GM23338 (cell line): ENCODE measurements around the gene IQCF2. TPM values are rescaled to one million over a fixed set of nuclear protein-coding genes. Genes with fewer than 3 reads are reported as not detected.

Source experiments
- ATAC-seq: fragments of 200-7000 bp; cut with Tn5 transposase; 3 replicates; pipeline ENCODE4 v1.9.1; 2020
- DNase-seq: peaks from one replicate; pipeline ENCODE4 v3.0.0-alpha.2; 2015; ENCODE audit warnings: low spot score
- H2AFZ ChIP-seq: fragments of 200-600 bp; sonication (generic); 2 replicates; pipeline ENCODE4 v1.8.0; 2016; ENCODE audit warnings: antibody characterized with exemption, mild to moderate bottlenecking, moderate library complexity
- H3F3A ChIP-seq: fragments of 200-600 bp; sonication (generic); replicated peaks from 2 replicates; pipeline ENCODE4 v1.8.0; 2017; ENCODE audit warnings: antibody characterized with exemption, mixed run types, low read depth
- H3K27ac ChIP-seq: fragments of 200-600 bp; sonication (generic); 2 replicates; pipeline ENCODE4 v1.6.1; 2016; ENCODE audit warnings: low read depth
- H3K27me3 ChIP-seq: fragments of 200-600 bp; sonication (generic); 2 replicates; pipeline ENCODE4 v1.8.0; 2016; ENCODE audit warnings: mild to moderate bottlenecking, mixed run types, moderate library complexity; ENCODE audit not compliant: insufficient read depth
- H3K36me3 ChIP-seq: fragments of 200-600 bp; sonication (generic); 2 replicates; pipeline ENCODE4 v1.8.0; 2016; ENCODE audit warnings: mild to moderate bottlenecking; ENCODE audit not compliant: insufficient read depth
- H3K4me1 ChIP-seq: fragments of 200-600 bp; sonication (generic); 2 replicates; pipeline ENCODE4 v1.8.0; 2016; ENCODE audit warnings: mild to moderate bottlenecking, moderate library complexity; ENCODE audit not compliant: insufficient read depth
- H3K4me2 ChIP-seq: fragments of 200-600 bp; sonication (generic); 2 replicates; pipeline ENCODE4 v1.7.1; 2017; ENCODE audit warnings: mixed run types
- H3K4me3 ChIP-seq: fragments of 200-600 bp; sonication (generic); 2 replicates; pipeline ENCODE4 v1.6.1; 2016; ENCODE audit warnings: mixed run types
- H3K79me2 ChIP-seq: fragments of 200-600 bp; sonication (generic); replicated peaks from 2 replicates; pipeline ENCODE4 v1.8.0; 2017; ENCODE audit warnings: mild to moderate bottlenecking; ENCODE audit not compliant: insufficient read depth
- H3K9me2 ChIP-seq: fragments of 200-600 bp; sonication (generic); 2 replicates; pipeline ENCODE4 v1.8.0; 2017; ENCODE audit not compliant: insufficient read depth
- H4K20me1 ChIP-seq: fragments of 200-600 bp; sonication (generic); replicated peaks from 2 replicates; pipeline ENCODE4 v1.8.0; 2017; ENCODE audit warnings: mild to moderate bottlenecking; ENCODE audit not compliant: insufficient read depth
- H3K27ac Mint-ChIP-seq: 2 replicates; pipeline ENCODE4 v1.8.0; 2020; ENCODE audit warnings: inconsistent platforms, mild to moderate bottlenecking, moderate library complexity, mixed read lengths
- H3K27me3 Mint-ChIP-seq: 3 replicates; pipeline ENCODE4 v1.8.0; 2022; ENCODE audit warnings: low read depth, mild to moderate bottlenecking, moderate library complexity, mixed read lengths, inconsistent platforms; ENCODE audit not compliant: insufficient read depth, poor library complexity
- H3K36me3 Mint-ChIP-seq: 3 replicates; pipeline ENCODE4 v1.8.0; 2021; ENCODE audit warnings: low read depth, mild to moderate bottlenecking, inconsistent platforms, moderate library complexity, mixed read lengths
- H3K4me1 Mint-ChIP-seq: 3 replicates; pipeline ENCODE4 v1.8.0; 2020; ENCODE audit warnings: mild to moderate bottlenecking, inconsistent platforms, mixed read lengths
- H3K4me3 Mint-ChIP-seq: 3 replicates; pipeline ENCODE4 v1.8.0; 2021; ENCODE audit warnings: moderate library complexity, mild to moderate bottlenecking, inconsistent platforms, mixed read lengths
- H3K9me3 Mint-ChIP-seq: 3 replicates; pipeline ENCODE4 v1.8.0; 2020; ENCODE audit warnings: moderate library complexity, mild to moderate bottlenecking, inconsistent platforms, mixed read lengths
- CTCF ChIP-seq, 2 experiments: fragments of 200-600 bp in 1 of 2; sonication (generic) in 1 of 2; conservative IDR thresholded peaks; 2 replicates each; pipeline versions ENCODE4 v1.5.1 to v1.6.1; 2016 to 2017; ENCODE audit warnings: antibody characterized with exemption in 2 of 2, low read depth in 2 of 2, mild to moderate bottlenecking in 2 of 2, moderate library complexity in 1 of 2
- ETS1 ChIP-seq: IDR thresholded peaks from 2 replicates; pipeline ENCODE4 v1.6.1; 2016; ENCODE audit warnings: antibody characterized with exemption
- EZH2 ChIP-seq: fragments of 200-600 bp; sonication (generic); IDR thresholded peaks from one replicate; pipeline ENCODE4 v1.8.0; 2017; ENCODE audit warnings: antibody characterized with exemption, mild to moderate bottlenecking, low read depth; ENCODE audit not compliant: unreplicated experiment
- EZH2phosphoT487 ChIP-seq: fragments of 200-600 bp; sonication (generic); IDR thresholded peaks from one replicate; pipeline ENCODE4 v1.8.1; 2018; ENCODE audit warnings: antibody characterized with exemption; ENCODE audit not compliant: unreplicated experiment
- JUNB ChIP-seq: IDR thresholded peaks from one replicate; pipeline ENCODE4 v1.6.1; 2016; ENCODE audit warnings: antibody characterized with exemption; ENCODE audit not compliant: unreplicated experiment
- NANOG ChIP-seq: IDR thresholded peaks from 2 replicates; pipeline ENCODE4 v1.6.1; 2016; ENCODE audit warnings: antibody characterized with exemption, borderline replicate concordance
- POLR2AphosphoS5 ChIP-seq: IDR thresholded peaks from 2 replicates; pipeline ENCODE4 v1.6.1; 2016; ENCODE audit warnings: antibody characterized with exemption, low read depth
- STAT1 ChIP-seq: IDR thresholded peaks from one replicate; pipeline ENCODE4 v1.6.1; 2016; ENCODE audit warnings: antibody characterized with exemption; ENCODE audit not compliant: unreplicated experiment
- ZNF114 ChIP-seq: fragments of 250-450 bp; sonication (Bioruptor Pico); IDR thresholded peaks from 2 replicates; pipeline ENCODE4 v1.5.0; 2020; ENCODE audit warnings: mild to moderate bottlenecking, moderate library complexity
- ZNF331 ChIP-seq: fragments of 250-450 bp; sonication (Bioruptor Pico); IDR thresholded peaks from 2 replicates; pipeline ENCODE4 v1.5.0; 2020; ENCODE audit warnings: low read depth, mild to moderate bottlenecking, moderate library complexity
- ZNF462 ChIP-seq: fragments of 250-450 bp; sonication (Bioruptor Pico); IDR thresholded peaks from 2 replicates; pipeline ENCODE4 v1.5.0; 2020; ENCODE audit warnings: mild to moderate bottlenecking, moderate library complexity
- polyA plus RNA-seq: library from polyadenylated mRNA; unstranded; fragments of >200 nt; fragmentation: Nextera tagmentation; extraction: Ambion mirVana; gene quantifications from 2 replicates; pipeline ENCODE4 v1.2.1, GENCODE V29; 2016
- total RNA-seq: library from RNA; depleted of rRNA; stranded (reverse); fragments of >200 nt; shearing (Covaris generic); gene quantifications from 2 replicates; pipeline ENCODE4 v1.2.3, GENCODE V29; 2014

Gene IQCF2
- total and polyA plus RNA-seq, 2 experiments from 2014 or later: not detected

GRCh38 chr3:51814034-51814433 is 47.4 kb upstream of the IQCF2 start:
- Mint-ChIP-seq H3K4me3 (no peak overlapping the region), H3K4me1 (no peaks in the 10 kb centered on the region), H3K36me3 (no peaks in the 10 kb centered on the region), H3K9me3 (no peaks in the 10 kb centered on the region), H3K27ac (no peak overlapping the region), H3K27me3 (peaks cover 11% of the 10 kb centered on the region)
- no peaks in the 10 kb centered on the region; the same call in 1 of the 2 replicates for H3K9me2 ChIP-seq
- no peaks in the 10 kb centered on the region for H3K36me3 ChIP-seq
- no peak overlapping the region for H3K4me2 ChIP-seq
- TF ChIP-seq ETS1 (no peak), EZH2phosphoT487 (no peak), CTCF (conservative IDR thresholded peaks at IDR 0.05; ENCODE audit: low read depth in 2 of 2) (no peak), POLR2AphosphoS5 (no peak), JUNB (no peak)
- H3K79me2 ChIP-seq: no peaks in the 10 kb centered on the region
- H3K27ac ChIP-seq: no peak overlapping the region
- H2AFZ ChIP-seq: no peak overlapping the region
- H3K4me1 ChIP-seq: no peaks in the 10 kb centered on the region
- H3K4me3 ChIP-seq: no peak overlapping the region
- no peaks in the 10 kb centered on the region for H4K20me1 ChIP-seq
- no peaks in the 10 kb centered on the region for H3F3A ChIP-seq
- ATAC-seq (no peak), DNase-seq (no peak)
- no peaks in the 10 kb centered on the region for H3K27me3 ChIP-seq

- H3K36me3 Mint-ChIP-seq: no peaks in the 10 kb centered on the region
- no peak overlapping the region for H3K4me3 Mint-ChIP-seq
- H3K79me2 ChIP-seq: no peaks in the 10 kb centered on the region
- H3F3A ChIP-seq: no peaks in the 10 kb centered on the region; the same call in 1 of the 2 replicates
- no peaks in the 10 kb centered on the region for H3K4me1 ChIP-seq
- no peaks in the 10 kb centered on the region for H3K9me3 Mint-ChIP-seq
- H3K4me1 Mint-ChIP-seq: 0 out of 3 replicates have a peak, but pooled peaks cover 4% of the 10 kb centered on the region
- H3K27ac Mint-ChIP-seq: no peak overlapping the region
- H2AFZ ChIP-seq: peak overlapping the region; percentile 69; the same call in 1 of the 2 replicates
- ATAC-seq (no peak), DNase-seq (no peak)
- H3K9me2 ChIP-seq: no peaks in the 10 kb centered on the region; the same call in none of the 2 replicates
- no peak overlapping the region for H3K27ac ChIP-seq
- no peaks in the 10 kb centered on the region for H3K27me3 ChIP-seq
- no peaks in the 10 kb centered on the region for H3K36me3 ChIP-seq
- no peak overlapping the region for H3K4me3 ChIP-seq
- H3K27me3 Mint-ChIP-seq: peaks cover 11% of the 10 kb centered on the region
- no peaks in the 10 kb centered on the region for H4K20me1 ChIP-seq
- no peak overlapping the region for H3K4me2 ChIP-seq
- no peak for TF ChIP-seq ZNF462 (CRISPR knock-in tag)
- no peak for TF ChIP-seq STAT1
- no peak for TF ChIP-seq ZNF114 (CRISPR knock-in tag)
- no peak for TF ChIP-seq NANOG
- TF ChIP-seq CTCF (conservative IDR thresholded peaks at IDR 0.05; ENCODE audit: low read depth in 2 of 2): no peak
- no peak for TF ChIP-seq ZNF331 (CRISPR knock-in tag)
- no peak for TF ChIP-seq EZH2
- TF ChIP-seq EZH2phosphoT487: no peak
These were observed 45.8 kb upstream of the IQCF2 start for GRCh38 chr3:51815614-51816013.
